Measurements from ENCODE around the gene RIC3.

RIC3 gene

GRCh38 chr11:8068605-8069221 lies 100.1 kb downstream of the RIC3 start:
- CTCF ChIA-PET, result interaction anchor here (0.6 to 2.1 kb wide), 2 partner anchors 22 to 35 kb away, joined by 3 to 8 read pairs; no protein-coding TSS in a partner anchor
- no peak for DNase-seq (ENCODE audit: extremely low spot score)
- POLR2A ChIA-PET, result interaction anchor here (1.3 kb wide), 1 partner anchor 82 kb away, joined by 3 read pairs; the partner anchor contains the start of gene EIF3F
- no peak for TF ChIP-seq ZNF384 (IDR thresholded peaks at IDR 0.05)

- POLR2A ChIA-PET, result interaction anchor here (1.3 kb wide), 1 partner anchor 81 kb away, joined by 3 read pairs; the partner anchor contains the start of gene EIF3F
- CTCF ChIA-PET, result interaction anchor here (0.6 to 2.1 kb wide), 2 partner anchors 22 to 35 kb away, joined by 3 to 8 read pairs; no protein-coding TSS in a partner anchor
- TF ChIP-seq FOXK2 (IDR thresholded peaks at IDR 0.05), result no peak
- no peak for TF ChIP-seq PKNOX1 (IDR thresholded peaks at IDR 0.05)
- TF ChIP-seq ZNF384 (IDR thresholded peaks at IDR 0.05), result no peak
- no peak for TF ChIP-seq ELF4 (IDR thresholded peaks at IDR 0.05)
- no peak for TF ChIP-seq FOXM1 (IDR thresholded peaks at IDR 0.05; ENCODE audit: borderline replicate concordance)
- no peak for TF ChIP-seq L3MBTL2 (conservative IDR thresholded peaks at IDR 0.05)
- TF ChIP-seq ARNT (IDR thresholded peaks at IDR 0.05), result no peak
- no peak for TF ChIP-seq TARDBP (IDR thresholded peaks at IDR 0.05)
- no peak for TF ChIP-seq SUZ12 (IDR thresholded peaks at IDR 0.05)
- TF ChIP-seq SP1 (IDR thresholded peaks at IDR 0.05), result no peak
- TF ChIP-seq FOXA1 (IDR thresholded peaks at IDR 0.05), result no peak
- TF ChIP-seq HDGF (IDR thresholded peaks at IDR 0.05; ENCODE audit: borderline replicate concordance), result no peak
- no peak for TF ChIP-seq LEF1 (IDR thresholded peaks at IDR 0.05; ENCODE audit: borderline replicate concordance)
- no peak for DNase-seq (ENCODE audit: extremely low spot score)
Observed at GRCh38 chr11:8067929-8068575, 100.8 kb downstream of the RIC3 start.

DNA sequence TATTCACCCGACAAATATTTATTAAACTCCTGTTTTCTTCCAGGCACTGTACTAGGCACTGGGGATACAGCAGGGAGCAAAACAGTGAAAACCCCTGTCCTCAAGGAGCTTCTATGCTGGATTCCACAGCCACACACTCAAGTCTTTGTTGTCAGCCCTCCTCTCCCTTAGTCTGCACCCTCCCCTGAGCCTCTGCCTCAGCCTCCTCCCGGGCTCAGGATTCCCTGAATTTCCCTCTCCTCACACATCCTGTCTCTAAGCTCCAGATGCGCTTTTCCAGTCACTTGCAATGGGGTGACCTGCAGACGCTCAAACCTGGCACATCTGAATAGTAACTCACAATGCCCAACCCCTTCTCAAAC lies 101.3 kb downstream of the RIC3 start:
- no peak for DNase-seq (ENCODE audit: extremely low spot score)
- ChIA-PET CTCF (interaction anchor here (1.5 to 2.1 kb wide), 2 partner anchors 23 to 34 kb away, joined by 5 to 8 read pairs; no protein-coding TSS in a partner anchor), POLR2A (interaction anchor here (1.3 kb wide), 1 partner anchor 81 kb away, joined by 3 read pairs; the partner anchor contains the start of gene EIF3F)
- TF ChIP-seq CTBP1 (IDR thresholded peaks at IDR 0.05; ENCODE audit: borderline replicate concordance), result no peak
- TF ChIP-seq LEF1 (IDR thresholded peaks at IDR 0.05; ENCODE audit: borderline replicate concordance), result no peak
- TF ChIP-seq ZNF384 (IDR thresholded peaks at IDR 0.05), result no peak
- no peak for TF ChIP-seq ELF4 (IDR thresholded peaks at IDR 0.05)
- no peak for TF ChIP-seq TARDBP (IDR thresholded peaks at IDR 0.05)
- no peak for TF ChIP-seq SUZ12 (IDR thresholded peaks at IDR 0.05)
- TF ChIP-seq ARNT (IDR thresholded peaks at IDR 0.05), result no peak

DNA sequence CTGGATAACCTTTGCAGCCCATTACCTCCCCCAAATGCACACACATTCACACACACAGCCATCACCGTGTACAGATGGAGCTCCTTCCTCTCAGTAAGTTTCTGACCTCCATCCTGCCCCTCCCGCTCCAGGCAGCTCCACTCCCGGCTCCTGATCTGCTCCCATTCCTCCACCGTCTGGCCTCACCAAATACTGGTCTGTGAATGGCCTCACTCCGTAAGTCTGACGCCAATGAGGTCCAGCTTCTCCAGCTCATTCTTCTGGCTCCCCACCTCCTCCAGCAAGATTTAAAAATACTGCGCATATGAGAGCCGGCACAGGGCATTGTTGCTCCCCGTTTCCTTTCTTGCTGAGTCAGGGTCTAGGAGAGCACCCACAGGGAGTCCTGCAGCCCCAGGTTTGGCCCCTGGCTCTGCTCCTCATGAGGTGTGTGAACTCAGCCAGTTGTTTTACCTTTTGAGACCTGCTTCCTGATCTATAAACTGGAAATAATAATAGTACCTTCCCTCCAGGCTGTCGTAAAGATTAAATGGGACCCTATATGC lies 101.8 kb downstream of the RIC3 start:
- TF ChIP-seq PKNOX1 (IDR thresholded peaks at IDR 0.05) (no peak), ZNF384 (IDR thresholded peaks at IDR 0.05) (no peak), SP1 (IDR thresholded peaks at IDR 0.05) (no peak), ELF4 (IDR thresholded peaks at IDR 0.05) (no peak), TARDBP (IDR thresholded peaks at IDR 0.05) (no peak), BHLHE40 (IDR thresholded peaks at IDR 0.05; ENCODE audit: borderline replicate concordance) (no peak), NFRKB (IDR thresholded peaks at IDR 0.05) (no peak), ARNT (IDR thresholded peaks at IDR 0.05) (no peak), L3MBTL2 (conservative IDR thresholded peaks at IDR 0.05) (no peak), FOXM1 (IDR thresholded peaks at IDR 0.05; ENCODE audit: borderline replicate concordance) (no peak), LEF1 (IDR thresholded peaks at IDR 0.05; ENCODE audit: borderline replicate concordance) (no peak), FOXK2 (IDR thresholded peaks at IDR 0.05) (no peak), HDGF (IDR thresholded peaks at IDR 0.05; ENCODE audit: borderline replicate concordance) (no peak), CTBP1 (IDR thresholded peaks at IDR 0.05; ENCODE audit: borderline replicate concordance) (no peak), FOXA1 (IDR thresholded peaks at IDR 0.05) (no peak), SUZ12 (IDR thresholded peaks at IDR 0.05) (no peak)
- ChIA-PET POLR2A (no interaction called here), CTCF (interaction anchor here (0.9 to 2.1 kb wide), 3 partner anchors 11 to 34 kb away, joined by 3 to 8 read pairs (median 5); no protein-coding TSS in a partner anchor)
- DNase-seq (ENCODE audit: extremely low spot score), result no peak

GRCh38 chr11:8066036-8066910 lies 102.6 kb downstream of the RIC3 start:
- CTCF ChIA-PET, result interaction anchor here (0.9 to 2.1 kb wide), 3 partner anchors 12 to 33 kb away, joined by 3 to 8 read pairs (median 5); no protein-coding TSS in a partner anchor
- no peak for TF ChIP-seq HDGF (IDR thresholded peaks at IDR 0.05; ENCODE audit: borderline replicate concordance)
- TF ChIP-seq CTBP1 (IDR thresholded peaks at IDR 0.05; ENCODE audit: borderline replicate concordance), result no peak
- no peak for TF ChIP-seq FOXM1 (IDR thresholded peaks at IDR 0.05; ENCODE audit: borderline replicate concordance)
- no peak for TF ChIP-seq PKNOX1 (IDR thresholded peaks at IDR 0.05)
- TF ChIP-seq NFRKB (IDR thresholded peaks at IDR 0.05), result no peak
- no peak for TF ChIP-seq FOXA1 (IDR thresholded peaks at IDR 0.05)
- no peak for TF ChIP-seq L3MBTL2 (conservative IDR thresholded peaks at IDR 0.05)
- no peak for TF ChIP-seq SUZ12 (IDR thresholded peaks at IDR 0.05)
- no peak for TF ChIP-seq BHLHE40 (IDR thresholded peaks at IDR 0.05; ENCODE audit: borderline replicate concordance)
- no peak for TF ChIP-seq ZNF384 (IDR thresholded peaks at IDR 0.05)
- no peak for TF ChIP-seq LEF1 (IDR thresholded peaks at IDR 0.05; ENCODE audit: borderline replicate concordance)
- TF ChIP-seq TARDBP (IDR thresholded peaks at IDR 0.05), result no peak
- TF ChIP-seq FOXK2 (IDR thresholded peaks at IDR 0.05), result no peak
- no peak for TF ChIP-seq SP1 (IDR thresholded peaks at IDR 0.05)
- TF ChIP-seq ELF4 (IDR thresholded peaks at IDR 0.05), result no peak
- no peak for TF ChIP-seq ARNT (IDR thresholded peaks at IDR 0.05)

More at GRCh38 chr11:8066036-8066910, 102.6 kb downstream of the RIC3 start:
- no peak for DNase-seq (ENCODE audit: extremely low spot score)
- POLR2A ChIA-PET, result no interaction called here
